Umbilical cord (tissue), 2 donors: Measurements from ENCODE around the gene ATP8A2. TPM values are rescaled to one million over a fixed set of nuclear protein-coding genes. Genes with fewer than 3 reads are reported as not detected.

Experiments used
- DNase-seq: peaks from one replicate; pipeline ENCODE4 v3.0.0-alpha.2; 2015; ENCODE audit warnings: low spot score
- total RNA-seq: library from RNA; depleted of rRNA; stranded (reverse); fragments of >200 nt; gene quantifications from one replicate; pipeline ENCODE4 v1.2.3, GENCODE V29; 2014; ENCODE audit warnings: low replicate concordance; ENCODE audit not compliant: insufficient read depth

Gene ATP8A2
- total RNA-seq, 1 donor from 2014 or later = 1.7 TPM

DNA sequence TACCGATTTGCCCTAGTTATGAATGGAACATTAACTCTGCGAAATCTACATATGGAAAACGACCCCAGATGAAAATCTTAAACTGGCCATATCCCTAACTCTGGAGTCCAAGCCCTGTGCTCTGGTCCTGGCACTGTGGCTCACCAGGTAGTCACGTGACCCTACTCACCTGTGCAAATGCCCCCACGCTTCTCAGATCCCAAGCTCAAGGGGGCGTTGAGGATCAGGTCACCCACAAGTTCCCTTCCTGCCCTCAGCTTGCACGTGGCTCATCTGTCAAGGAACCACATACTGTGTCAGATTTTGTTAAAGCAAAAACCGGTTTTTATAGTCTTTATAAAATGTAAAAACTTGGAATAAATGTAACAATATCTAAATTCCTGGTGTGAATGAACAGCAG, 356.0 kb downstream of the ATP8A2 start:
- DNase-seq = no peak

- DNase-seq = no peak
Observed at GRCh38 chr13:25729201-25729600, 357.4 kb downstream of the ATP8A2 start.

DNA sequence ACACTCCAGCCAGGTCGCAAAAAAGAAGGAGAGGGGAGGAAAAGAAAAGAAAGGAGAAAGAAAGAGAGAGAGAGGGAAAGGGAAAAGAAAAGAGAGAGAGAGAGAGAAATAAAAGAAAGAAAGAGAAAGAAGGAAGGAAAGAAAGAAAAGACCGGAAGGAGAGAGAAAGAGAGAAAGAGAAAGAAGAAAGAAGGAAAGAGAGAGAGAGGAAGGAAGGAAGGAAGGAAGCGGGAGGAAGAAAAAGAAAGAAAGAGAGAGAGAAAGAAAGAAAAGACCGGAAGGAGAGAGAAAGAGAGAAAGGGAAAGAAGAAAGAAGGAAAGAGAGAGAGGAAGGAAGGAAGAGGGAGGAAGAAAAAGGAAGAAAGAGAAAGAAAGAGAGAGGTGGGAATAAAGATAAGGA, 359.3 kb downstream of the ATP8A2 start:
- no peak for DNase-seq

DNA sequence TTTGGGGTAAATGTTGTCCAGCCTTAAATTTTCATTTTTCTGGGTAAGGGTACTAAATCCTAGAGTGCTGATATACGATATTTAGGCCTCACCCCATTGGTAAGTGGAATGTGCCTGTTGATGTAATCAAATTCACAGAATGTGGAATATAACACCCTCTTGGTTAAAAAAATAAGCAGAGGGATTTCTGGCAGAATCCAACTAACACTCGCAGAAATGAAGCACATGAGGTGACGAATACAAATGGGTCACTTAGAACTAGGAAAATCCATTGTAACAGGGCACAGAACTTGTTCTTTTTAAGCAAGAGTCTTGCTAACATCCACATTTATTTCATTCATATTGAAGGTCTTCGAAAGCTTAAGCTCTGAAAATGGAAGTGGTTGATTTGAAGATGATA, 359.8 kb downstream of the ATP8A2 start:
- no peak for DNase-seq

- DNase-seq = peak; percentile 30
Observed at GRCh38 chr13:25732111-25732865, 360.5 kb downstream of the ATP8A2 start.

DNA sequence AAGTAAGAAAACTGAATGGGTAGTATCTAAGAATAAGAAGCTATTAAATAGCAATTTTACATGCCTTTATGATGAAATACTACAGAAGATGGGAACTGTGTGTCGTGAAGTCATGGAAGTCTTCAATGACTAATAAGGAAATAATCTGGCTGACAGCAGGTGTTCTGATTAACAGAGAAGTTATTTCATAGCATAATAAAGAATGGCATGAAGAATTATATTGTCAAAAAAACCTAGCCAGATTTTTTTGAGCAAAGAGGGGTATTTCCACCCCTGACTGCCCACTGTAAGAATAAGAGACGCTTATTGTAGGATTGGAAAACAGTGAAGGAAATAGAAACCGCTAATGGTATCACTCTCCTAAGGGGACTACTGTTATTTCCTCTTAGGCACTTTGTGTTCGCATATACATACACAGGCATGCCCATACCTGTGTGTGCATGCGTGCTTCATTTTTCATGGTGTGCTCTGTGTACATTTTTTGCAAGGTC, 361.3 kb downstream of the ATP8A2 start:
- no peak for DNase-seq

GRCh38 chr13:25733696-25734435, 362.1 kb downstream of the ATP8A2 start:
- DNase-seq = no peak

- no peak for DNase-seq
Observed at GRCh38 chr13:25738342-25739196, 366.8 kb downstream of the ATP8A2 start.

DNA sequence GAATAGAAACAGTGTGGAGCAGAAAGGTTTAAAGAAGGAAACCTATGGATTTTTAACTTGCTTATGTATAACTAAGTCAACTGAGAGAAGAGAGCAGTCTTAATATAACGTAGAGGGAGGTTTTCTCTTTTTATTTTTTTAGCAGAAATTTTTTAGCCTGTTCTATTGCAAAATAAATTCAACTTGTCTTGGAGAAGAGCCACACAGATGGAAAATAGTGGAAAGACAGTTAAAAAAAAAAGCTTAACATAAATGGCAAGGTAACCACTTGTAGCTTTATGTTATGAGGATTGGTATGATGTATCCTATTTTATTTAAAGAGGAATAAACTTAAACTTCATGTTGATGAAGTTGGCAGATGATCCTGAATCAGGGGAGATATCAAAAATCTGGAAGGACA, 367.6 kb downstream of the ATP8A2 start:
- no peak for DNase-seq

GRCh38 chr13:25741796-25742195, 370.0 kb downstream of the ATP8A2 start:
- DNase-seq = no peak

GRCh38 chr13:25742220-25742619, 370.4 kb downstream of the ATP8A2 start:
- DNase-seq = no peak

GRCh38 chr13:25743421-25743820, 371.6 kb downstream of the ATP8A2 start:
- DNase-seq = no peak

GRCh38 chr13:25744178-25744577, 372.4 kb downstream of the ATP8A2 start:
- DNase-seq = no peak

GRCh38 chr13:25746131-25746530, 374.4 kb downstream of the ATP8A2 start:
- DNase-seq = no peak

DNA sequence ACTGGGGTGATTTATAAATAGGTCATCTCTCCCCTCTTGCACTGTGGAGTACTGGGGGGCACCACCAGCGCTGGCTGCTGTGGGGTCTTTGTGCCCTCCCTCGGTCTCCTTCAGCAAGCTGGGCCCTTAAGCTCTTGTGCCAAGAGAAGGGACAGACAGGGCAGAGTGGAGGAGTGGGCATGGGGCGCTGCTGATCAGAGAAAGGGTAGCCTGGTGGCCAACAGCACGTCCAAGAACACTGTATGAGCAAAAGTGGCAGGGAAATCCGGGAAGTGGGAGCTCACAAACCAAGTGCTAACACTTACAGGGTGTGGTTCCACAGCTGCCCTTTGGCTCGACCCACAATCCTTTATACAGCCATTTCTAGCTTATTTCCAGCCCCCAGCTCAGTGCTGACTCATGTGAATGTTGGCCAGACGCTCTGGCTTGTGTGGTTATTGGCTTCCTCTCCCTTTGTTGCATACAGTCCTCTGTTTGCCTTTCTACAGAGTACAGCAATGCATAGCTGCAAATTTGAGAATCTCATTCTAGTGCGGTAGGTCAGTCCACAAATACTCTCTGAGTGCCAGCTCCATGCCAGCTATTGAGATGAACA, 381.3 kb downstream of the ATP8A2 start:
- peak; percentile 86 for DNase-seq

- DNase-seq = no peak
Observed at GRCh38 chr13:25753976-25754375, 382.2 kb downstream of the ATP8A2 start.

DNA sequence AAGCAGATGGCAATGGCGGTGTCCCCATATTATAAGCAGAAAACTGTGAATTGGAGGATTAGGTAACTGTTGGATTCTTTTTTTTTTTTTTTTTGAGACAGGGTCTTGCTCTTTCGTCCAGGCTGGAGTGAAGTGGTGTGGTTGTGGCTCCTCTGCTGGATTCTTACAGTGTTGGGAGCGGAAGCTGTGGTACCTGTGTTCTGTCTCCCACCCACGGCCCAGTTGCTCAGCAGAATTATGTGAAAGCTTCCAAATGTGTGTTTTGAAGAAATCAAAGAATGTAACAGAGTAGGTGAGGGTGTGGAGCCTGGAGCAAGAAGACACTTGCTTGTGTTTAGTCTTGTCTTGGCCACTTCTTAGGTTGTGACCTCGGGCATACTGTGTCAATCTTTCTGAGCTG, 384.5 kb downstream of the ATP8A2 start:
- DNase-seq = no peak

GRCh38 chr13:25756912-25757311, 385.1 kb downstream of the ATP8A2 start:
- DNase-seq = no peak

GRCh38 chr13:25761041-25761440, 389.3 kb downstream of the ATP8A2 start:
- DNase-seq = no peak

- DNase-seq = no peak
Observed at GRCh38 chr13:25762281-25762680, 390.5 kb downstream of the ATP8A2 start.

DNA sequence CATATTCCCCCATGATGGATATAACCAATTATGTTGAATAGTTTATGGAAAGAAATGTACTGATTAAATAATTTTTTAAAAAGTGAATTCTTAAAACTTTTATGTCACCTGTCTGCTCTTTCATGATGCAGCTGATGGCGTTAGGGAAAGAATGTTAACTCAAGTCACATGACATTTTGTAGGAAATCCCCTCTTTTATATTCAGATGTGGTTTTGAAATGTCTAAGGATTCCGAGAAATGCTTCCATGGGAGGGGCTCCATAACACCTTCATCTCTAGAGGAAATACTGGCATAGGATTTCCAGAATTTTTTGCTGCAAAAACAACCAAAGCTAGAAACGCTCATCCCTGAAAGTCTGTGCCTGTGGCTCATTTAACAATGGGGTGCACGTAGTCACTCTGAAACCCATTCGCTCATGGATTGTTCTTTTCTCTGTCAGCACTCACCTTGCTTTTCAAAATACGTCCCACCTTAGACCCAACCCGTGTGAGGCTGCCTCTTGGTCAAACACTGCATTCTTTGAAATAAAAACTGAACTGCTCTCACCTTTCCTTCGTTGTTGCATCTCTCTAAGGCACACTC, 391.1 kb downstream of the ATP8A2 start:
- no peak for DNase-seq
